Upper lobe of right lung (tissue), 1 donor: ENCODE data around the gene POSTN. TPM values are rescaled to one million over a fixed set of nuclear protein-coding genes. Genes with fewer than 3 reads are reported as not detected.
"Not testable (repeated sequence)": the region's sequence is repeated elsewhere in the genome, so short reads cannot be mapped to it uniquely, and the experiment has no call there.

Source experiments
- ATAC-seq: fragments of 200-7000 bp; cut with Tn5 transposase; one replicate; pipeline ENCODE4 v1.9.1; 2020; ENCODE audit warnings: mild to moderate bottlenecking, moderate library complexity
- DNase-seq: peaks from one replicate; pipeline ENCODE4 v3.0.0-alpha.2; 2020
- H3K27ac ChIP-seq: fragments of 200-600 bp; one replicate; pipeline ENCODE4 v1.8.0; 2022
- H3K27me3 ChIP-seq: fragments of 200-600 bp; one replicate; pipeline ENCODE4 v1.8.0; 2022; ENCODE audit warnings: mild to moderate bottlenecking
- H3K36me3 ChIP-seq: fragments of 200-600 bp; one replicate; pipeline ENCODE4 v1.8.0; 2022
- H3K4me1 ChIP-seq: fragments of 200-600 bp; one replicate; pipeline ENCODE4 v1.8.0; 2022
- H3K4me3 ChIP-seq: fragments of 200-600 bp; one replicate; pipeline ENCODE4 v1.8.0; 2022; ENCODE audit warnings: mild to moderate bottlenecking
- H3K9me3 ChIP-seq: fragments of 200-600 bp; one replicate; pipeline ENCODE4 v1.8.0; 2022
- intact Hi-C: fragments of 100-400 bp; cut with DNase I; formaldehyde crosslinking; loops from one replicate; pipeline ENCODE4 v1.11.0; 2022
- total RNA-seq: library from RNA; stranded (reverse); fragmentation: NEBNext Ultra II Directional; extraction: Animal tissue kit (Norgen Biotek cat#: 25700); gene quantifications from one replicate; pipeline ENCODE4 v1.2.1, GENCODE V29; 2021
- TF ChIP-seq, protein P1 (sequence below): fragments of 200-600 bp; IDR thresholded peaks from one replicate; pipeline ENCODE4 v1.8.0; 2022; ENCODE audit warnings: antibody characterized with exemption
- donor health status: DM: no; HTN: yes; CAD: no; lungs with severe emphysema.

POSTN gene
- total RNA-seq, 1 donor from 2014 or later, result 96.9 TPM

DNA sequence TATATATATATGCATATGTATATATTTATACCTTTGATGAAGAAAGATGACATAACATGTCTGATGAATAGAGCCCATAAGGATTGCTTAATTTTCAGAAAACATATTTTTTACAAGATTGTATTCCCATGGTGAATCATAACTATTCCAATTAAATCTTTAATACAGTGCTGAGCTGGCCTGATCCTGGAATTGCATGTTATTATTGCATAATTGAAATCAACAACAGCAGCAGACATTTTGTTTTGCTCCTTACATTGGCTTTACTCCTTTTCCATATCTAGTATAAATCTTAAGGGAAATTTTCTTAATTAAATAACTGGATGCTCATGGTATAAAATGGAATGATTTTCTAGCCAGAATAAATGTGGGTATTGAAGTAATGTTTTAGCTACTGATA lies 22.0 kb downstream of the POSTN start:
- intact Hi-C loops, result no loop called here
- Histone ChIP-seq H3K36me3 (no peaks in the 10 kb centered on the region), H3K27ac (no peak overlapping the region), H3K4me3 (no peak overlapping the region), H3K4me1 (no peaks in the 10 kb centered on the region), H3K27me3 (no peaks in the 10 kb centered on the region), H3K9me3 (no peaks in the 10 kb centered on the region)
- DNase-seq (no peak), ATAC-seq (no peak)
- TF ChIP-seq, protein P1, sequence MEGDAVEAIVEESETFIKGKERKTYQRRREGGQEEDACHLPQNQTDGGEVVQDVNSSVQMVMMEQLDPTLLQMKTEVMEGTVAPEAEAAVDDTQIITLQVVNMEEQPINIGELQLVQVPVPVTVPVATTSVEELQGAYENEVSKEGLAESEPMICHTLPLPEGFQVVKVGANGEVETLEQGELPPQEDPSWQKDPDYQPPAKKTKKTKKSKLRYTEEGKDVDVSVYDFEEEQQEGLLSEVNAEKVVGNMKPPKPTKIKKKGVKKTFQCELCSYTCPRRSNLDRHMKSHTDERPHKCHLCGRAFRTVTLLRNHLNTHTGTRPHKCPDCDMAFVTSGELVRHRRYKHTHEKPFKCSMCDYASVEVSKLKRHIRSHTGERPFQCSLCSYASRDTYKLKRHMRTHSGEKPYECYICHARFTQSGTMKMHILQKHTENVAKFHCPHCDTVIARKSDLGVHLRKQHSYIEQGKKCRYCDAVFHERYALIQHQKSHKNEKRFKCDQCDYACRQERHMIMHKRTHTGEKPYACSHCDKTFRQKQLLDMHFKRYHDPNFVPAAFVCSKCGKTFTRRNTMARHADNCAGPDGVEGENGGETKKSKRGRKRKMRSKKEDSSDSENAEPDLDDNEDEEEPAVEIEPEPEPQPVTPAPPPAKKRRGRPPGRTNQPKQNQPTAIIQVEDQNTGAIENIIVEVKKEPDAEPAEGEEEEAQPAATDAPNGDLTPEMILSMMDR, result no peak

DNA sequence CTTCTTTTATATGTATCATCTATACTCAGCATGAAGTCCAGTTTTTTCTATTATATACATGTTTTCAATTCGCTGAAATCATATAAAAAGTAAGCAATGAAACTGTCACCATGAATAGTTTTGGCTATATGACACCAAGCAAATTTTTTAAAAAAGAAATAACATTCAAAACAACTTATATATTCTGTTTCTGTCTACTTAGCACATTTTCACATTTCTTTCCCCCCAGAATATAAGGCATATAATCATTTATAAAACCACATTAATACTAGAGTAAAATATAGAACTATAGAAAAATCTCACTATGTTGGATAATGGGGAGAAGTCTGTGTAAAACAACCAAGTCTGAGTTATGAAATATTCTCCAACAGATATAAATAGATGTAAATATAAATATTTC lies 33.1 kb downstream of the POSTN start:
- no peak for ATAC-seq
- Histone ChIP-seq H3K27me3 (no peaks in the 10 kb centered on the region), H3K4me3 (no peak overlapping the region), H3K4me1 (no peaks in the 10 kb centered on the region), H3K36me3 (no peaks in the 10 kb centered on the region), H3K9me3 (no peaks in the 10 kb centered on the region), H3K27ac (no peak overlapping the region)
- TF ChIP-seq, protein P1, result no peak
- DNase-seq, result no peak
- intact Hi-C loops, result no loop called here

DNA sequence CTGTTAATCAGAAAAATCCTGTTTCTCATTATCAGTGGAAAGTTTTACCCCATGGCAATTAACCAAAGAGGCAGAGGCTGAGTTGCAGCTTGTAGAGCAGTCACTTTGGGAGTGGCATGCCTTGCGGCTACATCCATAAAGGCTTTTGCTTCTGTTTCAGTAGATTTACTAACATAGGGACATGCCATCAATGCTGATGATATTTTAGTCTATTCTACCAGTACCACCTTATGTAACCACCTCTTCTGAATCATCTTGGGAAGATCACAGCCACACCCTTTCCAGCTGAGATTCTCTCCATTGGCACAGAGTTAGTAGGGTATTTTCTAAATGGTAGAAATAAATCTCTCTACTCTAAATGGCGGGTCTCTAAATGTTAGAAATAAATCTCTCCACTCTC lies 37.5 kb downstream of the POSTN start:
- Histone ChIP-seq H3K27ac (no peak overlapping the region), H3K27me3 (no peaks in the 10 kb centered on the region), H3K4me3 (no peak overlapping the region), H3K36me3 (no peaks in the 10 kb centered on the region), H3K9me3 (peaks cover 4% of the 10 kb centered on the region), H3K4me1 (no peaks in the 10 kb centered on the region)
- intact Hi-C loops, result no loop called here
- TF ChIP-seq, protein P1, result no peak
- ATAC-seq (no peak), DNase-seq (no peak)

DNA sequence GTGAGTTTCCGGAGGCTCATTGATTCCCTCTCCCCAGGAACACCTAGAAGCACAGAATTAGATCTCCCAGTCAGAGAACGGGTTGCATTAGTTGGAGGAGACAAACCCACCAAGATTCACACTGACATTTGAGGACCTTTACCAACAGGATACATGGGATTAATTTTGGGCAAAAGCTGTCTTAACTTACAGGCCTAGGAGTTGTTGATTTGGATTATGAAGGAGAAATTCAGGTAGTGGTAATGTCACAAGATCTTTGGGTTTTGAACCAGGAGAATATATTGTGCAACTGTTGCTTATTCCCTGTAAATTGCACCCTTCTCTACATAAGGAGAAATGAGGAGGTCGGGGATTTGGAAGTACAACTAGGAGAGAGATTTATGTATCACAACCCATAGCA lies 38.0 kb downstream of the POSTN start:
- ATAC-seq, result no peak

DNA sequence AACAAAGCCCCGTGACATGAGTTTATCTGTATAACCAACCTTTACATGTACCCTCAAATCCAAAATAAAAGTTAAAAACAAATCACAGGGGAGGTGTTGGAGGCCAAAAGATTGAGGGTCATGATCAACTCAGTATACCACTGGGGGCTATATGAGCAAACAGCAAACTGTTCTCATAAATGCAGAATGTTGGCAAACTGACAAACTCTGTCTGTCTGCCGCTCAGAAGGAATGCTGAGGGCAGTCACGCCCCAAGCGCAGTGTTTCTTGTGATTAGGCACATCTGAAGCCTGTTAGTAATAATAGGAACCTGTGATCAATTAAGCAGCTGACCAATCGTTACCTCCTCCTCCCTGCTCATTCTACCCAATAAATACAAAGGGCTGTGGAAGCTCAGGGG lies 39.8 kb downstream of the POSTN start:
- H3K4me1 ChIP-seq, H3K36me3 ChIP-seq, H3K27ac ChIP-seq, DNase-seq, H3K9me3 ChIP-seq, intact Hi-C loops, ATAC-seq, H3K4me3 ChIP-seq, H3K27me3 ChIP-seq: not testable (repeated sequence)

More for the DNA sequence above, 38.0 kb downstream of the POSTN start:
- Histone ChIP-seq H3K9me3 (peaks cover 4% of the 10 kb centered on the region), H3K36me3 (no peaks in the 10 kb centered on the region), H3K27me3 (no peaks in the 10 kb centered on the region), H3K4me1 (no peaks in the 10 kb centered on the region), H3K4me3 (no peak overlapping the region), H3K27ac (no peak overlapping the region)
- TF ChIP-seq, protein P1, result no peak
- DNase-seq, result no peak
- intact Hi-C loops, result no loop called here

DNA sequence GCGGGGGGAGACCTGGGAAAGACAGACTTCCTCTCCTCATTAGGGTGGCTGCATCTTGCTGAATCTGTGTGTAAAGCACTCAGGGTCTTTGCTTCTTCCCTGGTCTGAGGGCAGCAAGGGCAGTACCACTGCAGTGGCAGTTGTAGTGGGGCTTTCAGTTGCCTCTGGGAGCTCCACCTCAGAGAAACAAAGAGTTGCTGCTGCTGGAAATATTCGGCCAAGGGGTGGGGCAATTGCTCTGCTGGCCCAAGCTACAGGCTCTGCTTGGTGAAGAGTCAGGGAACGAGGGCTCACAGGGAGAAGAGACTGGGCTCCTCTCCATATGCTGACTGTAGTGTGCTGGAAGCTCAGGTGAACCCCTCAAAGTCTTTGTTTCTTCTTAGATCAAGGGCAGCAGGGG lies 52.5 kb downstream of the POSTN start:
- Histone ChIP-seq H3K27me3 (no peaks in the 10 kb centered on the region), H3K36me3 (no peaks in the 10 kb centered on the region), H3K4me3 (no peak overlapping the region), H3K27ac (no peak overlapping the region), H3K4me1 (no peaks in the 10 kb centered on the region), H3K9me3 (no peaks in the 10 kb centered on the region)
- ATAC-seq (no peak), DNase-seq (no peak)
- intact Hi-C loops, result no loop called here
- TF ChIP-seq, protein P1, result no peak
